Panc1 (cell line): ENCODE results near the gene ACOT2. TPM values are rescaled to one million over a fixed set of nuclear protein-coding genes. Genes with fewer than 3 reads are reported as not detected.

Experiments used
- ATAC-seq: fragments of 200-7000 bp; cut with Tn5 transposase; 2 replicates; pipeline ENCODE4 v1.9.1; 2020; ENCODE audit warnings: mild to moderate bottlenecking, moderate library complexity
- BruUV-seq: library from RNA; stranded (reverse); fragments of 400-500 nt; replicated peaks from 2 replicates; lab custom pipeline; 2021; lab: Mats Ljungman, UMichigan
- CTCF ChIA-PET: fragments of 300-600 bp; sonication (Branson Sonifier 250); formaldehyde crosslinking; loops from one replicate; lab custom pipeline; 2022; ENCODE audit warnings: antibody characterized with exemption; lab: Charles Lee
- POLR2A ChIA-PET: fragments of 300-600 bp; sonication (Branson Sonifier 250); formaldehyde crosslinking; loops from one replicate; lab custom pipeline; 2022; ENCODE audit warnings: antibody characterized with exemption; lab: Charles Lee
- DNase-seq: peaks from one replicate; pipeline ENCODE4 v3.0.0-alpha.2; 2010; ENCODE audit warnings: low read depth, low spot score
- H3K27ac ChIP-seq: 2 replicates; pipeline ENCODE4 v1.5.1; 2011; ENCODE audit warnings: mild to moderate bottlenecking, low read length, inconsistent platforms
- H3K27me3 ChIP-seq: fragments of 200-500 bp; sonication (Bioruptor generic); 2 replicates; pipeline ENCODE4 v1.6.0; 2014; ENCODE audit warnings: low read length, inconsistent platforms; ENCODE audit not compliant: control insufficient read depth, insufficient read depth
- H3K36me3 ChIP-seq: fragments of 200-500 bp; sonication (Bioruptor generic); 2 replicates; pipeline ENCODE4 v1.5.1; 2014; ENCODE audit warnings: inconsistent platforms, mild to moderate bottlenecking, low read length, moderate library complexity; ENCODE audit not compliant: control insufficient read depth, insufficient read depth
- H3K4me1 ChIP-seq: 2 replicates; pipeline ENCODE4 v1.5.1; 2011; ENCODE audit warnings: inconsistent platforms, mild to moderate bottlenecking, low read length, moderate library complexity; ENCODE audit not compliant: control insufficient read depth, insufficient read depth
- H3K4me3 ChIP-seq, 2 experiments: 2 replicates each; pipeline ENCODE4 v1.5.1; 2011 to 2012; ENCODE audit warnings: low read depth in 2 of 2, low read length in 2 of 2, mild to moderate bottlenecking in 2 of 2, inconsistent platforms in 1 of 2, moderate library complexity in 1 of 2
- H3K9me3 ChIP-seq: fragments of 200-500 bp; sonication (Bioruptor generic); 2 replicates; pipeline ENCODE4 v1.5.1; 2014; ENCODE audit warnings: low read depth, mild to moderate bottlenecking, inconsistent platforms, low read length, moderate library complexity; ENCODE audit not compliant: control insufficient read depth, insufficient read depth
- POLR2AphosphoS5 ChIP-seq: IDR thresholded peaks from 2 replicates; pipeline ENCODE4 v1.6.1; 2012; ENCODE audit warnings: mild to moderate bottlenecking, low read depth, low read length, moderate library complexity
- SIN3A ChIP-seq: IDR thresholded peaks from 2 replicates; pipeline ENCODE4 v1.6.1; 2012; ENCODE audit warnings: low read depth, mild to moderate bottlenecking, low read length, moderate library complexity, borderline replicate concordance; ENCODE audit not compliant: insufficient read depth
- TCF7L2 ChIP-seq: IDR thresholded peaks from 2 replicates; pipeline ENCODE4 v1.6.1; 2011; ENCODE audit warnings: mild to moderate bottlenecking, low read depth, low read length, inconsistent platforms
- in situ Hi-C: cut with HindIII; loops from 2 replicates; pipeline ENCODE4 v1.10.0; 2016; ENCODE audit warnings: low sequenced_read_pairs, low pct_unique_long_range_greater_than_20kb
- intact Hi-C: fragments of 100-400 bp; cut with micrococcal nuclease; formaldehyde crosslinking; loops from one replicate; pipeline ENCODE4 v1.10.0; 2022; ENCODE audit not compliant: unreplicated experiment
- total RNA-seq: library from RNA; stranded (reverse); gene quantifications from one replicate; pipeline ENCODE4 v1.2.1, GENCODE V29; 2021; ENCODE audit not compliant: unreplicated experiment
- TF ChIP-seq, protein P1 (sequence below): fragments of 450-650 bp; IDR thresholded peaks from 2 replicates; pipeline ENCODE4 v1.5.1; 2017; ENCODE audit warnings: mild to moderate bottlenecking
- TF ChIP-seq, protein P2 (sequence below), 2 experiments: IDR thresholded peaks; 2 replicates each; pipeline ENCODE4 v1.6.1; 2011 to 2012; ENCODE audit warnings: low read depth in 2 of 2, control low read depth in 1 of 2, low read length in 1 of 2, mild to moderate bottlenecking in 1 of 2, moderate library complexity in 1 of 2; ENCODE audit not compliant: insufficient read depth in 1 of 2

Gene ACOT2
- total RNA-seq, 1 experiment from 2014 or later, result 24.9 TPM

DNA sequence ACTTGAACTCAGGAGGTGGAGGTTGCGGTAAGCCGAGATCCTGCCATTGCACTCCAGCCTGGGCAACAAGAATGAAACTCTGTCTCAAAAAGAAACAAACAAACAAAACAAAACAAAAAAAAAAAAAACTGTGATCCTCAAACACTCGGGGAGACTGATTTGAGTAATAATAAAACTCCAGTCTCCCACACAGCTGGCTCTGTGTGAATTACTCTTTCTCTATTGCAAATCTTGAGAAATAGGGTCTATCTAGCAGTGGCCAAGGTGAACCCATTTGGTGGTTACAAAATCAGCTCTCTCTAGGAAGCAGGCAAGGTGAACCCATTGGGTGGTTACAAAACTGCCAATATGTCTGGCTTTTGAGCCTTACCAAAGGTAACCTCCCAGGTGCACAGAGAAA lies 37.3 kb downstream of the ACOT2 start:
- in situ Hi-C loops, result no loop called here
- Histone ChIP-seq H3K4me3 (no peak overlapping the region), H3K4me1 (no peaks in the 10 kb centered on the region), H3K9me3 (no peaks in the 10 kb centered on the region), H3K36me3 (no peaks in the 10 kb centered on the region), H3K27ac (no peak overlapping the region), H3K27me3 (no peaks in the 10 kb centered on the region)
- CTCF ChIA-PET, result interaction anchor here (0.7 kb wide), 1 partner anchor 36 kb away, joined by 5 read pairs; no protein-coding TSS in a partner anchor
- TF ChIP-seq, protein P1, sequence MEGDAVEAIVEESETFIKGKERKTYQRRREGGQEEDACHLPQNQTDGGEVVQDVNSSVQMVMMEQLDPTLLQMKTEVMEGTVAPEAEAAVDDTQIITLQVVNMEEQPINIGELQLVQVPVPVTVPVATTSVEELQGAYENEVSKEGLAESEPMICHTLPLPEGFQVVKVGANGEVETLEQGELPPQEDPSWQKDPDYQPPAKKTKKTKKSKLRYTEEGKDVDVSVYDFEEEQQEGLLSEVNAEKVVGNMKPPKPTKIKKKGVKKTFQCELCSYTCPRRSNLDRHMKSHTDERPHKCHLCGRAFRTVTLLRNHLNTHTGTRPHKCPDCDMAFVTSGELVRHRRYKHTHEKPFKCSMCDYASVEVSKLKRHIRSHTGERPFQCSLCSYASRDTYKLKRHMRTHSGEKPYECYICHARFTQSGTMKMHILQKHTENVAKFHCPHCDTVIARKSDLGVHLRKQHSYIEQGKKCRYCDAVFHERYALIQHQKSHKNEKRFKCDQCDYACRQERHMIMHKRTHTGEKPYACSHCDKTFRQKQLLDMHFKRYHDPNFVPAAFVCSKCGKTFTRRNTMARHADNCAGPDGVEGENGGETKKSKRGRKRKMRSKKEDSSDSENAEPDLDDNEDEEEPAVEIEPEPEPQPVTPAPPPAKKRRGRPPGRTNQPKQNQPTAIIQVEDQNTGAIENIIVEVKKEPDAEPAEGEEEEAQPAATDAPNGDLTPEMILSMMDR, result no peak
- no peak for TF ChIP-seq TCF7L2
- no peak for TF ChIP-seq SIN3A
- TF ChIP-seq, protein P2, sequence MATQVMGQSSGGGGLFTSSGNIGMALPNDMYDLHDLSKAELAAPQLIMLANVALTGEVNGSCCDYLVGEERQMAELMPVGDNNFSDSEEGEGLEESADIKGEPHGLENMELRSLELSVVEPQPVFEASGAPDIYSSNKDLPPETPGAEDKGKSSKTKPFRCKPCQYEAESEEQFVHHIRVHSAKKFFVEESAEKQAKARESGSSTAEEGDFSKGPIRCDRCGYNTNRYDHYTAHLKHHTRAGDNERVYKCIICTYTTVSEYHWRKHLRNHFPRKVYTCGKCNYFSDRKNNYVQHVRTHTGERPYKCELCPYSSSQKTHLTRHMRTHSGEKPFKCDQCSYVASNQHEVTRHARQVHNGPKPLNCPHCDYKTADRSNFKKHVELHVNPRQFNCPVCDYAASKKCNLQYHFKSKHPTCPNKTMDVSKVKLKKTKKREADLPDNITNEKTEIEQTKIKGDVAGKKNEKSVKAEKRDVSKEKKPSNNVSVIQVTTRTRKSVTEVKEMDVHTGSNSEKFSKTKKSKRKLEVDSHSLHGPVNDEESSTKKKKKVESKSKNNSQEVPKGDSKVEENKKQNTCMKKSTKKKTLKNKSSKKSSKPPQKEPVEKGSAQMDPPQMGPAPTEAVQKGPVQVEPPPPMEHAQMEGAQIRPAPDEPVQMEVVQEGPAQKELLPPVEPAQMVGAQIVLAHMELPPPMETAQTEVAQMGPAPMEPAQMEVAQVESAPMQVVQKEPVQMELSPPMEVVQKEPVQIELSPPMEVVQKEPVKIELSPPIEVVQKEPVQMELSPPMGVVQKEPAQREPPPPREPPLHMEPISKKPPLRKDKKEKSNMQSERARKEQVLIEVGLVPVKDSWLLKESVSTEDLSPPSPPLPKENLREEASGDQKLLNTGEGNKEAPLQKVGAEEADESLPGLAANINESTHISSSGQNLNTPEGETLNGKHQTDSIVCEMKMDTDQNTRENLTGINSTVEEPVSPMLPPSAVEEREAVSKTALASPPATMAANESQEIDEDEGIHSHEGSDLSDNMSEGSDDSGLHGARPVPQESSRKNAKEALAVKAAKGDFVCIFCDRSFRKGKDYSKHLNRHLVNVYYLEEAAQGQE (IDR thresholded peaks at IDR 0.05; ENCODE audit: insufficient read depth in 1 of 2, low read depth in 2 of 2, low read length in 1 of 2), result no peak
- no peak for TF ChIP-seq POLR2AphosphoS5
- BruUV-seq, result no TSS peak
- ATAC-seq (no peak), DNase-seq (no peak)
- intact Hi-C loops, result no loop called here
- POLR2A ChIA-PET, result interaction anchor here (0.6 kb wide), 1 partner anchor 36 kb away, joined by 3 read pairs; no protein-coding TSS in a partner anchor

DNA sequence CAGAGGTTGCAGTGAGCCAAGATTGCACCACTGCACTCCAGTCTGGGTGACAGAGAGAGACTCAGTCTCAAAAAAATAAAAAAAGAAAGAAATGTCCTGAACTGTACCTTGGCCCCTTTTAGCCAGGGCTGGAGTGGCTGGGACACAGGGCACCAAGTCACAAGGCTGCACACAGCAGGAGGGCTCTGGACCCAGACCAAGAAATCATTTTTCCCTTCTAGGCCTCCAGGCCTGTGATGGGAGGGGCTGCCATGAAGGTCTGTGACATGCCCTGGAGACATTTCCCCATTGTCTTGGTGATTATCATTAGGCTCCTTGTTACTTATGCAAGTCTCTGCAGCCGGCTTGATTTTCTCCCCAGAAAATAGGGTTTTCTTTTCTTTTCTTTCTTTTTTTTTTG lies 38.2 kb downstream of the ACOT2 start:
- in situ Hi-C loops, result no loop called here
- no peaks in the 10 kb centered on the region for H3K9me3 ChIP-seq
- H3K4me1 ChIP-seq, result no peaks in the 10 kb centered on the region
- H3K36me3 ChIP-seq, result no peaks in the 10 kb centered on the region
- DNase-seq, result no peak
- H3K27ac ChIP-seq, result no peak overlapping the region
- no peak for TF ChIP-seq POLR2AphosphoS5
- TF ChIP-seq, protein P1, result no peak
- no peak for TF ChIP-seq TCF7L2
- TF ChIP-seq, protein P2 (IDR thresholded peaks at IDR 0.05; ENCODE audit: insufficient read depth in 1 of 2, low read depth in 2 of 2, low read length in 1 of 2), result no peak
- no peak for TF ChIP-seq SIN3A
- ChIA-PET POLR2A (interaction anchor here (0.6 kb wide), 1 partner anchor 85 kb away, joined by 4 read pairs; no protein-coding TSS in a partner anchor), CTCF (no interaction called here)
- no peak for ATAC-seq
- no TSS peak for BruUV-seq
- no peaks in the 10 kb centered on the region for H3K27me3 ChIP-seq
- intact Hi-C loops, result no loop called here
- no peak overlapping the region for H3K4me3 ChIP-seq
